Measurements from ENCODE around the gene SNX8. TPM values are rescaled to one million over a fixed set of nuclear protein-coding genes. Genes with fewer than 3 reads are reported as not detected.
A peak's percentile ranks its signal among the peaks of the same experiment; 100 is the strongest.

Gene SNX8
- total and polyA plus RNA-seq, 2 experiments from 2014 or later: 24.7 to 81.4 TPM

- no peaks in the 10 kb centered on the region for H4K20me1 ChIP-seq (ENCODE audit: insufficient read depth, poor library complexity, severe bottlenecking)
- DNase-seq (ENCODE audit: low spot score): peak; percentile 43
- TF ChIP-seq EZH2 (IDR thresholded peaks at IDR 0.05; ENCODE audit: borderline replicate concordance): no peak
- TF ChIP-seq CTCF (IDR thresholded peaks at IDR 0.05; ENCODE audit: poor library complexity): peak; percentile 23
- no peak for TF ChIP-seq EZH2phosphoT487 (IDR thresholded peaks at IDR 0.05; ENCODE audit: low read depth, severe bottlenecking, unreplicated experiment)
- WGBS (ENCODE audit: low lambda C conversion rate, missing lambda C conversion rate): 37% methylated on average over 11 of the region's 11 CpGs
- no peaks in the 10 kb centered on the region for H3K9me2 ChIP-seq (replicated peaks; ENCODE audit: insufficient read depth)
- H3K4me2 ChIP-seq: peak overlapping the region; percentile 19
- no peaks in the 10 kb centered on the region for H3K79me2 ChIP-seq
- no peaks in the 10 kb centered on the region for H3K36me3 ChIP-seq (replicated peaks; ENCODE audit: insufficient read depth, low read depth)
- no peaks in the 10 kb centered on the region for H3K9me3 ChIP-seq (ENCODE audit: low read depth)
- H3K27ac ChIP-seq: no peak overlapping the region
- no peaks in the 10 kb centered on the region for H3K27me3 ChIP-seq
- H3K4me3 ChIP-seq: no peak overlapping the region
- H3K4me1 ChIP-seq (ENCODE audit: insufficient read depth): no peaks in the 10 kb centered on the region
- H2AFZ ChIP-seq: no peak overlapping the region
Measured at GRCh38 chr7:2321020-2321419, 6.8 kb upstream of the SNX8 start.

DNA sequence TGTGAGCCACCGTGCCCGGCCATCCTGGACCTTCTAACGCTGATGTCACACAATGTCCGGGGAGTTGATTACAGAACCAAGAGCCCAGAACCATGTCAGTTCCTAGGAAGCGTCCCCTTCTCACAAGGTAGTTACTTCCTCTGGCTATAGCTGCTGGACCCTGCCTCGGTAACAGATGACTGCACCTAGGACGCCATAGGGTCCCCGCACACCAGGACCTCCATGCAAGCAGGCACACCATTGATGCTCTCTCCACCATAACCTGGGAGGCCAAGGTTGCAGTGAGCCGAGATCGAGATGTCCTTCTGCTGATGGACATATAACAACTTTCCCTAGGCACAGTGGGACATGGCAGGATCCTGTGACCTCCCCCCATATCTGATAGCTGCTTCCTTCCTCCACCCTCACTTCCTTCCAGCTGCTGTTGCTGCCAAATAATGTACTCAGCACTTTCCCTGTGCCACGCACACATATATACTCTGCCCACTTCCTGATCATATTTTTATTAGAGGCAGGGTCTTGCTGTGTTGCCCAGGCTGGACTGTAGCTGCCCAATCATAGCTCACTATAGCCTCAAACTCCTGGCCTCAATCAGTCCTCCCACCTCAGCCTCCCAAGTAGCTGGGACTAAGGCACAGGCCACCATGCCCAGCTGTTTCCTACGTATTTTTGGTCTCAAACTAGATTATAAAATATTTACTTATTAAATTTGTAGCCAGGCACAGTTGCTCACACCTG, 3.5 kb upstream of the SNX8 start:
- WGBS (ENCODE audit: low lambda C conversion rate, missing lambda C conversion rate): 95% methylated on average over 12 of the region's 12 CpGs
- DNase-seq (ENCODE audit: low spot score): no peak

GRCh38 chr7:2316578-2316977, 2.3 kb upstream of the SNX8 start:
- Histone ChIP-seq H3K27me3 (no peaks in the 10 kb centered on the region), H4K20me1 (ENCODE audit: insufficient read depth, poor library complexity, severe bottlenecking) (no peaks in the 10 kb centered on the region), H3K9me2 (replicated peaks; ENCODE audit: insufficient read depth) (no peaks in the 10 kb centered on the region), H3K4me3 (no peak overlapping the region), H3K4me1 (ENCODE audit: insufficient read depth) (no peaks in the 10 kb centered on the region), H3K4me2 (no peak overlapping the region), H3K79me2 (peaks cover 21% of the 10 kb centered on the region), H2AFZ (no peak overlapping the region), H3K9me3 (ENCODE audit: low read depth) (no peaks in the 10 kb centered on the region), H3K36me3 (replicated peaks; ENCODE audit: insufficient read depth, low read depth) (no peaks in the 10 kb centered on the region), H3K27ac (no peak overlapping the region)
- DNase-seq (ENCODE audit: low spot score): no peak
- TF ChIP-seq EZH2phosphoT487 (IDR thresholded peaks at IDR 0.05; ENCODE audit: low read depth, severe bottlenecking, unreplicated experiment) (no peak), CTCF (IDR thresholded peaks at IDR 0.05; ENCODE audit: poor library complexity) (no peak), EZH2 (IDR thresholded peaks at IDR 0.05; ENCODE audit: borderline replicate concordance) (no peak)
- 100% methylated on average over 1 of the region's 1 CpG for WGBS (ENCODE audit: low lambda C conversion rate, missing lambda C conversion rate)

More for the DNA sequence above, 3.5 kb upstream of the SNX8 start:
- Histone ChIP-seq H3K9me3 (ENCODE audit: low read depth) (no peaks in the 10 kb centered on the region), H3K4me2 (no peak overlapping the region), H3K79me2 (peaks cover 12% of the 10 kb centered on the region), H3K4me1 (ENCODE audit: insufficient read depth) (no peaks in the 10 kb centered on the region), H3K9me2 (replicated peaks; ENCODE audit: insufficient read depth) (no peaks in the 10 kb centered on the region), H3K4me3 (no peak overlapping the region), H2AFZ (no peak overlapping the region), H3K27ac (no peak overlapping the region), H4K20me1 (ENCODE audit: insufficient read depth, poor library complexity, severe bottlenecking) (no peaks in the 10 kb centered on the region), H3K36me3 (replicated peaks; ENCODE audit: insufficient read depth, low read depth) (no peaks in the 10 kb centered on the region), H3K27me3 (no peaks in the 10 kb centered on the region)
- TF ChIP-seq EZH2 (IDR thresholded peaks at IDR 0.05; ENCODE audit: borderline replicate concordance): no peak
- TF ChIP-seq EZH2phosphoT487 (IDR thresholded peaks at IDR 0.05; ENCODE audit: low read depth, severe bottlenecking, unreplicated experiment): no peak
- TF ChIP-seq CTCF (IDR thresholded peaks at IDR 0.05; ENCODE audit: poor library complexity): no peak

Measured in hepatocyte (in vitro differentiated cells).